H9 (cell line): ENCODE results near the gene STARD8. TPM values are rescaled to one million over a fixed set of nuclear protein-coding genes. Genes with fewer than 3 reads are reported as not detected.

Experiments
- DNase-seq: peaks from one replicate; pipeline ENCODE4 v3.0.0-alpha.2; 2017
- H2AFZ ChIP-seq: one replicate; pipeline ENCODE4 v1.6.1; 2013; ENCODE audit warnings: mild to moderate bottlenecking, low read length, control low read depth, moderate library complexity
- H2AK5ac ChIP-seq: 2 replicates; pipeline ENCODE4 v1.6.1; 2013; ENCODE audit warnings: low read length, control low read depth, mixed read lengths; ENCODE audit not compliant: insufficient read length
- H2BK120ac ChIP-seq: one replicate; pipeline ENCODE4 v1.6.1; 2013; ENCODE audit warnings: low read depth, mild to moderate bottlenecking, low read length, control low read depth, inconsistent platforms; ENCODE audit not compliant: poor library complexity, severe bottlenecking
- H2BK12ac ChIP-seq: 2 replicates; pipeline ENCODE4 v1.6.1; 2013; ENCODE audit warnings: low read length, control low read depth, mixed read lengths, low read depth; ENCODE audit not compliant: insufficient read length
- H2BK15ac ChIP-seq: 2 replicates; pipeline ENCODE4 v1.6.1; 2013; ENCODE audit warnings: low read depth, low read length, control low read depth
- H2BK20ac ChIP-seq: one replicate; pipeline ENCODE4 v1.6.1; 2013; ENCODE audit warnings: low read depth, mild to moderate bottlenecking, low read length, control low read depth, inconsistent platforms; ENCODE audit not compliant: poor library complexity, severe bottlenecking
- H2BK5ac ChIP-seq: 2 replicates; pipeline ENCODE4 v1.6.1; 2013; ENCODE audit warnings: low read length, control low read depth, mixed read lengths; ENCODE audit not compliant: insufficient read length
- H3K14ac ChIP-seq: 2 replicates; pipeline ENCODE4 v1.6.1; 2013; ENCODE audit warnings: low read length, control low read depth; ENCODE audit not compliant: insufficient read depth
- H3K18ac ChIP-seq: 2 replicates; pipeline ENCODE4 v1.6.1; 2013; ENCODE audit warnings: low read depth, mild to moderate bottlenecking, mixed read lengths, low read length, control low read depth; ENCODE audit not compliant: insufficient read length
- H3K23ac ChIP-seq: 2 replicates; pipeline ENCODE4 v1.6.1; 2013; ENCODE audit warnings: low read length, control low read depth, mixed read lengths, low read depth; ENCODE audit not compliant: insufficient read length
- H3K23me2 ChIP-seq: 2 replicates; pipeline ENCODE4 v1.6.1; 2013; ENCODE audit warnings: low read depth, mild to moderate bottlenecking, mixed read lengths, low read length, control low read depth; ENCODE audit not compliant: insufficient read length, poor library complexity, severe bottlenecking
- H3K27ac ChIP-seq: 2 replicates; pipeline ENCODE4 v1.5.1; 2013; ENCODE audit warnings: low read length, control low read depth, mixed read lengths, low read depth; ENCODE audit not compliant: insufficient read length
- H3K27me3 ChIP-seq: 2 replicates; pipeline ENCODE4 v1.6.1; 2013; ENCODE audit warnings: low read length, control low read depth, inconsistent platforms; ENCODE audit not compliant: insufficient read depth
- H3K4ac ChIP-seq: 2 replicates; pipeline ENCODE4 v1.6.1; 2013; ENCODE audit warnings: low read depth, mild to moderate bottlenecking, control low read depth, inconsistent platforms, low read length, moderate library complexity
- H3K4me1 ChIP-seq: 2 replicates; pipeline ENCODE4 v1.6.1; 2013; ENCODE audit warnings: low read length, control low read depth, inconsistent platforms; ENCODE audit not compliant: insufficient read depth
- H3K4me2 ChIP-seq: 2 replicates; pipeline ENCODE4 v1.6.1; 2013; ENCODE audit warnings: low read length, control low read depth, mixed read lengths; ENCODE audit not compliant: insufficient read length, insufficient read depth
- H3K56ac ChIP-seq: 2 replicates; pipeline ENCODE4 v1.6.1; 2013; ENCODE audit warnings: low read depth, mild to moderate bottlenecking, mixed read lengths, low read length, control low read depth; ENCODE audit not compliant: insufficient read length
- H3K79me1 ChIP-seq: 2 replicates; pipeline ENCODE4 v1.6.1; 2013; ENCODE audit warnings: low read depth, mild to moderate bottlenecking, moderate library complexity, low read length, control low read depth, inconsistent platforms; ENCODE audit not compliant: insufficient read depth, poor library complexity, severe bottlenecking
- H3K79me2 ChIP-seq: 2 replicates; pipeline ENCODE4 v1.6.1; 2013; ENCODE audit warnings: low read length, control low read depth, inconsistent platforms; ENCODE audit not compliant: insufficient read depth
- H3K9ac ChIP-seq: 2 replicates; pipeline ENCODE4 v1.6.1; 2013; ENCODE audit warnings: low read length, control low read depth, mixed read lengths; ENCODE audit not compliant: insufficient read length; ENCODE audit errors: extremely low read depth
- H3K9me3 ChIP-seq: one replicate; pipeline ENCODE4 v1.6.1; 2013; ENCODE audit warnings: low read depth, low read length, inconsistent platforms; ENCODE audit not compliant: control insufficient read depth
- H3T11ph ChIP-seq: one replicate; pipeline ENCODE4 v1.6.1; 2013; ENCODE audit warnings: mild to moderate bottlenecking, low read length, control low read depth, inconsistent platforms
- H4K20me1 ChIP-seq: one replicate; pipeline ENCODE4 v1.6.1; 2013; ENCODE audit not compliant: control insufficient read depth, insufficient read length, insufficient read depth
- H4K5ac ChIP-seq: 2 replicates; pipeline ENCODE4 v1.6.1; 2013; ENCODE audit warnings: low read depth, mild to moderate bottlenecking, mixed read lengths, low read length, control low read depth; ENCODE audit not compliant: insufficient read length
- H4K8ac ChIP-seq: replicated peaks from 2 replicates; pipeline ENCODE4 v1.6.1; 2013; ENCODE audit warnings: low read length, control low read depth, mixed read lengths, low read depth; ENCODE audit not compliant: insufficient read length
- H4K91ac ChIP-seq: 2 replicates; pipeline ENCODE4 v1.6.1; 2013; ENCODE audit warnings: low read depth, mild to moderate bottlenecking, moderate library complexity, mixed read lengths, low read length, control low read depth; ENCODE audit not compliant: insufficient read length
- H3K27ac Mint-ChIP-seq, 3 experiments: 2 replicates in 2 of 3; 3 replicates in 1 of 3; pipeline ENCODE4 v1.8.0; 2020 to 2021; ENCODE audit warnings: mixed read lengths in 3 of 3, mild to moderate bottlenecking in 1 of 3, moderate library complexity in 1 of 3
- H3K27me3 Mint-ChIP-seq: 2 replicates; pipeline ENCODE4 v1.8.0; 2021; ENCODE audit warnings: low read depth, mild to moderate bottlenecking, moderate library complexity, mixed read lengths
- H3K36me3 Mint-ChIP-seq, 3 experiments: 2 replicates in 2 of 3; 3 replicates in 1 of 3; pipeline ENCODE4 v1.8.0; 2020 to 2021; ENCODE audit warnings: low read depth in 3 of 3, mixed read lengths in 3 of 3; ENCODE audit not compliant: insufficient read depth in 1 of 3
- H3K4me1 Mint-ChIP-seq, 2 experiments: 2 replicates each; pipeline ENCODE4 v1.8.0; 2020; ENCODE audit warnings: mixed read lengths in 2 of 2
- H3K4me3 Mint-ChIP-seq, 2 experiments: 2 replicates in 1 of 2; 3 replicates in 1 of 2; pipeline ENCODE4 v1.8.0; 2020 to 2021; ENCODE audit warnings: mild to moderate bottlenecking in 2 of 2, mixed read lengths in 2 of 2, moderate library complexity in 1 of 2
- H3K9me3 Mint-ChIP-seq, 2 experiments: 2 replicates in 1 of 2; 3 replicates in 1 of 2; pipeline ENCODE4 v1.8.0; 2020; ENCODE audit warnings: mild to moderate bottlenecking in 2 of 2, mixed read lengths in 2 of 2, moderate library complexity in 1 of 2
- CTCF ChIP-seq: fragments of 200-600 bp; sonication (generic); conservative IDR thresholded peaks from 3 replicates; pipeline ENCODE4 v1.8.0; 2021; ENCODE audit warnings: antibody characterized with exemption, mild to moderate bottlenecking
- WGBS: extraction: QIAGEN DNeasy Blood & Tissue Kit; methylation state at CpG from one replicate; pipeline ENCODE4 v1.1.7; 2013; ENCODE audit warnings: missing lambda C conversion rate, low lambda C conversion rate, mixed read lengths; ENCODE audit not compliant: insufficient read length; ENCODE audit errors: extremely low coverage; 5-methylcytosine and 5-hydroxymethylcytosine counted together
- total RNA-seq: library from RNA; stranded (reverse); gene quantifications from 2 replicates; pipeline ENCODE4 v1.2.1, GENCODE V29; 2021

STARD8 gene
- total RNA-seq, 1 experiment from 2014 or later = 0.52 TPM

- no peak for TF ChIP-seq CTCF
- no peak overlapping the region for H2BK20ac ChIP-seq
- Mint-ChIP-seq H3K9me3 (peaks cover 62 to 74% of the 10 kb centered on the region in 2 experiments), H3K4me1 (no peaks in the 10 kb centered on the region), H3K36me3 (peaks cover 0 to 2% (median 2%) of the 10 kb centered on the region in 3 experiments; a peak in 3 of 7 replicates), H3K27me3 (peaks cover 5% of the 10 kb centered on the region), H3K27ac (peak overlapping the region in 1 of 3 experiments; percentile 72; a peak in 1 of 7 replicates), H3K4me3 (no peak overlapping the region)
- H2AFZ ChIP-seq = no peak overlapping the region
- no peak overlapping the region for H3K4me2 ChIP-seq
- no peak overlapping the region for H2BK120ac ChIP-seq
- WGBS = no CpG with 5 or more reads among the region's 5 CpGs
- no peaks in the 10 kb centered on the region for H3K79me2 ChIP-seq
- peaks cover 58% of the 10 kb centered on the region for H3K9me3 ChIP-seq
- H2BK15ac ChIP-seq = no peak overlapping the region
- H3K4me1 ChIP-seq = no peaks in the 10 kb centered on the region
- H3K4ac ChIP-seq = no peak overlapping the region
- no peak overlapping the region for H3K27ac ChIP-seq
- H2BK12ac ChIP-seq = no peak overlapping the region
- no peak overlapping the region for H3K56ac ChIP-seq
- DNase-seq = no peak
- H3K23me2 ChIP-seq = no peaks in the 10 kb centered on the region
- no peak overlapping the region for H2BK5ac ChIP-seq
- H3K14ac ChIP-seq = no peak overlapping the region
- no peak overlapping the region for H3K18ac ChIP-seq
- H4K91ac ChIP-seq = no peak overlapping the region
- H4K8ac ChIP-seq = no peak overlapping the region
- H4K5ac ChIP-seq = no peak overlapping the region
- H3K27me3 ChIP-seq = no peaks in the 10 kb centered on the region
- no peak overlapping the region for H3K23ac ChIP-seq
- no peak overlapping the region for H3T11ph ChIP-seq
- H4K20me1 ChIP-seq = no peaks in the 10 kb centered on the region
- H2AK5ac ChIP-seq = no peak overlapping the region
- no peaks in the 10 kb centered on the region for H3K79me1 ChIP-seq
- no peak overlapping the region for H3K9ac ChIP-seq
Observed at GRCh38 chrX:68746988-68747387, 99.5 kb downstream of the STARD8 start.
